Esophagus (tissue), 2 donors: ENCODE results near the gene ATF1. TPM values are rescaled to one million over a fixed set of nuclear protein-coding genes. Genes with fewer than 3 reads are reported as not detected.
A peak's percentile ranks its signal among the peaks of the same experiment; 100 is the strongest.
"Not testable (repeated sequence)": the region's sequence is repeated elsewhere in the genome, so short reads cannot be mapped to it uniquely, and the experiment has no call there.

Source experiments
- H3K27ac ChIP-seq, 2 donors: one replicate each; pipeline ENCODE4 v1.5.1; 2013; ENCODE audit warnings: low read depth in 2 of 2, mild to moderate bottlenecking in 2 of 2, inconsistent platforms in 1 of 2, low read length in 1 of 2, moderate library complexity in 1 of 2
- H3K27me3 ChIP-seq, 2 donors: one replicate each; pipeline ENCODE4 v1.6.1; 2013; ENCODE audit warnings: low read length in 2 of 2, control low read depth in 1 of 2, mild to moderate bottlenecking in 1 of 2; ENCODE audit not compliant: insufficient read depth in 2 of 2, control insufficient read depth in 1 of 2
- H3K36me3 ChIP-seq, 2 donors: one replicate each; pipeline ENCODE4 v1.6.1; 2013; ENCODE audit warnings: low read length in 1 of 2; ENCODE audit not compliant: control insufficient read depth in 2 of 2, insufficient read depth in 2 of 2
- H3K4me1 ChIP-seq, 2 donors: one replicate each; pipeline ENCODE4 v1.6.1; 2013; ENCODE audit warnings: low read length in 1 of 2; ENCODE audit not compliant: control insufficient read depth in 2 of 2, insufficient read depth in 2 of 2
- H3K4me3 ChIP-seq, 2 donors: one replicate each; pipeline ENCODE4 v1.5.1; 2013; ENCODE audit warnings: low read length in 2 of 2, mild to moderate bottlenecking in 2 of 2, low read depth in 1 of 2, moderate library complexity in 1 of 2
- H3K9me3 ChIP-seq, 2 donors: one replicate each; pipeline ENCODE4 v1.6.1; 2013; ENCODE audit warnings: mild to moderate bottlenecking in 2 of 2, low read depth in 1 of 2, low read length in 1 of 2, moderate library complexity in 1 of 2; ENCODE audit not compliant: control insufficient read depth in 2 of 2, insufficient read depth in 1 of 2
- WGBS, 2 donors: extraction: QIAGEN DNeasy Blood & Tissue Kit; methylation state at CpG; one replicate each; pipeline ENCODE4 v1.1.7; 2013; 5-methylcytosine and 5-hydroxymethylcytosine counted together
- polyA plus RNA-seq, 2 donors: library from polyadenylated mRNA; stranded (reverse); fragments of 200-250 nt; gene quantifications; one replicate each; pipeline ENCODE4 v1.2.3, GENCODE V29; 2013
- donor health status: healthy with polysubstance abuse.
- donor health status: Bipolar disorder and iron deficiency.

Gene ATF1
- polyA plus RNA-seq, 2 donors: 4.2 to 9.7 TPM

GRCh38 chr12:50749459-50749882 is 14.4 kb upstream of the ATF1 start:
- Histone ChIP-seq H3K9me3 (no peaks in the 10 kb centered on the region), H3K27me3 (no peaks in the 10 kb centered on the region), H3K4me1 (no peaks in the 10 kb centered on the region), H3K4me3 (no peak overlapping the region), H3K27ac (no peak overlapping the region), H3K36me3 (peaks cover 0 to 6% of the 10 kb centered on the region in 2 donors)
- 91 to 93% methylated on average over 2 of the region's 2 CpGs for WGBS, 2 donors

GRCh38 chr12:50750366-50750765 is 13.5 kb upstream of the ATF1 start:
- Histone ChIP-seq H3K36me3 (peaks cover 0 to 3% of the 10 kb centered on the region in 2 donors), H3K9me3 (no peaks in the 10 kb centered on the region), H3K27ac (no peak overlapping the region), H3K4me3 (no peak overlapping the region), H3K27me3 (no peaks in the 10 kb centered on the region), H3K4me1 (no peaks in the 10 kb centered on the region)
- WGBS, 2 donors: 91 to 94% methylated on average over 4 of the region's 4 CpGs

GRCh38 chr12:50751948-50752721 is 11.8 kb upstream of the ATF1 start:
- WGBS, 2 donors: 85 to 90% methylated on average over 6 of the region's 6 CpGs
- Histone ChIP-seq H3K27me3 (no peaks in the 10 kb centered on the region), H3K9me3 (no peaks in the 10 kb centered on the region), H3K4me1 (no peaks in the 10 kb centered on the region), H3K27ac (no peak overlapping the region), H3K4me3 (no peak overlapping the region), H3K36me3 (no peaks in the 10 kb centered on the region)

- no peaks in the 10 kb centered on the region for H3K27me3 ChIP-seq
- WGBS, 2 donors: 77 to 85% methylated on average over 5 of the region's 5 CpGs
- no peaks in the 10 kb centered on the region for H3K36me3 ChIP-seq
- H3K4me1 ChIP-seq: no peaks in the 10 kb centered on the region
- no peak overlapping the region for H3K4me3 ChIP-seq
- no peak overlapping the region for H3K27ac ChIP-seq
- H3K9me3 ChIP-seq: no peaks in the 10 kb centered on the region
Observed at GRCh38 chr12:50753232-50753769, 10.6 kb upstream of the ATF1 start.

GRCh38 chr12:50764286-50765094 is 589 bp downstream of the ATF1 start:
- H3K9me3 ChIP-seq: no peaks in the 10 kb centered on the region
- no peaks in the 10 kb centered on the region for H3K27me3 ChIP-seq
- H3K4me3 ChIP-seq: peak overlapping the region; percentile 60 to 74
- no peaks in the 10 kb centered on the region for H3K4me1 ChIP-seq
- WGBS, 2 donors: 1% methylated on average over 60 to 90 of the region's 91 CpGs
- peak overlapping the region; percentile 91 to 99 for H3K27ac ChIP-seq
- no peaks in the 10 kb centered on the region for H3K36me3 ChIP-seq

- no peaks in the 10 kb centered on the region for H3K36me3 ChIP-seq
- 12 to 13% methylated on average over 13 of the region's 13 CpGs for WGBS, 2 donors
- H3K27me3 ChIP-seq: no peaks in the 10 kb centered on the region
- no peaks in the 10 kb centered on the region for H3K9me3 ChIP-seq
- peak overlapping the region; percentile 60 to 74 for H3K4me3 ChIP-seq
- peak overlapping the region; percentile 44 to 91 for H3K27ac ChIP-seq
- no peaks in the 10 kb centered on the region for H3K4me1 ChIP-seq
Observed at GRCh38 chr12:50765095-50765911, 1.4 kb downstream of the ATF1 start.

- 73 to 78% methylated on average over 3 of the region's 3 CpGs for WGBS, 2 donors
- H3K4me3 ChIP-seq: no peak overlapping the region
- no peaks in the 10 kb centered on the region for H3K4me1 ChIP-seq
- H3K27me3 ChIP-seq: no peaks in the 10 kb centered on the region
- H3K27ac ChIP-seq: no peak overlapping the region
- H3K9me3 ChIP-seq: no peaks in the 10 kb centered on the region
- peaks cover 0 to 2% of the 10 kb centered on the region in 2 donors for H3K36me3 ChIP-seq
Observed at GRCh38 chr12:50768391-50768790, 4.5 kb downstream of the ATF1 start.

- not testable (repeated sequence) for H3K27ac ChIP-seq, H3K27me3 ChIP-seq, H3K4me1 ChIP-seq, H3K36me3 ChIP-seq, H3K9me3 ChIP-seq, H3K4me3 ChIP-seq
- WGBS, 2 donors: 72 to 86% methylated on average over 2 of the region's 2 CpGs
Observed at GRCh38 chr12:50768813-50769212, 4.9 kb downstream of the ATF1 start.

- Histone ChIP-seq H3K27me3 (no peaks in the 10 kb centered on the region), H3K9me3 (no peaks in the 10 kb centered on the region), H3K4me1 (no peaks in the 10 kb centered on the region), H3K36me3 (peaks cover 0 to 2% of the 10 kb centered on the region in 2 donors), H3K4me3 (no peak overlapping the region), H3K27ac (no peak overlapping the region)
- 97% methylated on average over 5 of the region's 5 CpGs for WGBS, 2 donors
Observed at GRCh38 chr12:50771409-50771808, 7.5 kb downstream of the ATF1 start.
